CD4-positive, alpha-beta memory T cell (primary cell): ENCODE measurements around the gene DTHD1. TPM values are rescaled to one million over a fixed set of nuclear protein-coding genes. Genes with fewer than 3 reads are reported as not detected.

ENCODE experiments used
- CTCF ChIA-PET: fragments of 350-600 bp; sonication (Branson Sonifier 250); formaldehyde crosslinking; loops from one replicate; lab custom pipeline; 2021; ENCODE audit warnings: inconsistent platforms; ENCODE audit not compliant: partially characterized antibody; lab: Charles Lee
- POLR2A ChIA-PET: fragments of 350-600 bp; sonication (Branson Sonifier 250); formaldehyde crosslinking; loops from one replicate; lab custom pipeline; 2021; ENCODE audit not compliant: partially characterized antibody; lab: Charles Lee
- DNase-seq, 5 donors: peaks; one replicate each; pipeline versions ENCODE4 v3.0.0 to v3.0.0-alpha.2; 2020 to 2022; ENCODE audit warnings: mixed read lengths in 1 of 5
- H3K27ac ChIP-seq: one replicate; pipeline ENCODE4 v1.7.0; 2013; ENCODE audit warnings: low read depth, low read length
- H3K27me3 ChIP-seq: 2 replicates; pipeline ENCODE4 v1.7.0; 2013; ENCODE audit warnings: mild to moderate bottlenecking, low read length, moderate library complexity; ENCODE audit not compliant: insufficient read depth
- H3K36me3 ChIP-seq: 2 replicates; pipeline ENCODE4 v1.7.0; 2013; ENCODE audit warnings: mild to moderate bottlenecking, low read length, moderate library complexity; ENCODE audit not compliant: insufficient read depth
- H3K4me1 ChIP-seq: 2 replicates; pipeline ENCODE4 v1.7.0; 2013; ENCODE audit warnings: mild to moderate bottlenecking, low read length, moderate library complexity; ENCODE audit not compliant: insufficient read depth
- H3K4me3 ChIP-seq, 2 donors: one replicate each; pipeline ENCODE4 v1.7.0; 2013; ENCODE audit warnings: low read length in 2 of 2, mild to moderate bottlenecking in 1 of 2
- H3K9me3 ChIP-seq, 2 donors: one replicate each; pipeline ENCODE4 v1.7.0; 2013; ENCODE audit warnings: low read length in 2 of 2, control low read depth in 1 of 2; ENCODE audit not compliant: control insufficient read depth in 1 of 2
- H3K27ac Mint-ChIP-seq, 7 donors: one replicate each; pipeline ENCODE4 v1.8.0; 2020 to 2021; ENCODE audit warnings: mixed read lengths in 7 of 7, mild to moderate bottlenecking in 6 of 7, inconsistent platforms in 3 of 7, moderate library complexity in 3 of 7
- H3K27me3 Mint-ChIP-seq, 2 donors: one replicate each; pipeline ENCODE4 v1.8.0; 2020 to 2021; ENCODE audit warnings: mixed read lengths in 2 of 2
- H3K36me3 Mint-ChIP-seq, 2 donors: one replicate each; pipeline ENCODE4 v1.8.0; 2020 to 2021; ENCODE audit warnings: mixed read lengths in 2 of 2, inconsistent platforms in 1 of 2, mild to moderate bottlenecking in 1 of 2
- H3K4me1 Mint-ChIP-seq, 4 donors: one replicate each; pipeline ENCODE4 v1.8.0; 2020 to 2021; ENCODE audit warnings: mixed read lengths in 4 of 4, mild to moderate bottlenecking in 1 of 4
- H3K4me3 Mint-ChIP-seq, 8 donors: one replicate each; pipeline ENCODE4 v1.8.0; 2020 to 2021; ENCODE audit warnings: mixed read lengths in 8 of 8, mild to moderate bottlenecking in 7 of 8, moderate library complexity in 6 of 8, inconsistent platforms in 3 of 8
- H3K9me3 Mint-ChIP-seq, 8 donors: one replicate each; pipeline ENCODE4 v1.8.0; 2020 to 2021; ENCODE audit warnings: mixed read lengths in 8 of 8, mild to moderate bottlenecking in 5 of 8, inconsistent platforms in 3 of 8, moderate library complexity in 1 of 8
- intact Hi-C: fragments of 100-400 bp; cut with micrococcal nuclease; formaldehyde crosslinking; loops from one replicate; pipeline ENCODE4 v1.15.1; 2023
- polyA plus RNA-seq, 2 donors: library from polyadenylated mRNA; unstranded; fragments of 300-500 nt; fragmentation: Illumina TruSeq; gene quantifications; one replicate each; pipeline ENCODE4 v1.2.3, GENCODE V29; 2021
- total RNA-seq, 2 experiments: library from RNA; stranded (reverse); gene quantifications; one replicate each; pipeline ENCODE4 v1.2.3, GENCODE V29; 2021

DTHD1 gene
- total and polyA plus RNA-seq, 4 experiments from 2014 or later = 0.16 to 1.4 (median 1.2) TPM; not detected in 1

- POLR2A ChIA-PET = no interaction called here
- Mint-ChIP-seq H3K4me1 (peaks cover 7 to 20% (median 10%) of the 10 kb centered on the region in 4 donors), H3K4me3 (no peak overlapping the region), H3K27me3 (no peaks in the 10 kb centered on the region), H3K36me3 (no peaks in the 10 kb centered on the region), H3K27ac (no peak overlapping the region), H3K9me3 (no peaks in the 10 kb centered on the region)
- H3K4me3 ChIP-seq = no peak overlapping the region
- DNase-seq = no peak
- CTCF ChIA-PET = no interaction called here
- no peaks in the 10 kb centered on the region for H3K36me3 ChIP-seq
- H3K27ac ChIP-seq = no peak overlapping the region
- no peaks in the 10 kb centered on the region for H3K9me3 ChIP-seq
- no peaks in the 10 kb centered on the region for H3K27me3 ChIP-seq
- H3K4me1 ChIP-seq = no peaks in the 10 kb centered on the region
- intact Hi-C loops = no loop called here
Measured at GRCh38 chr4:36292556-36293188, 11.3 kb downstream of the DTHD1 start.

GRCh38 chr4:36301127-36301526 is 19.7 kb downstream of the DTHD1 start:
- Mint-ChIP-seq H3K4me3 (no peak overlapping the region), H3K27ac (no peak overlapping the region), H3K27me3 (peaks cover 0 to 3% of the 10 kb centered on the region in 2 donors), H3K36me3 (no peaks in the 10 kb centered on the region), H3K4me1 (peaks cover 2 to 7% (median 4%) of the 10 kb centered on the region in 4 donors), H3K9me3 (no peaks in the 10 kb centered on the region)
- no peaks in the 10 kb centered on the region for H3K27me3 ChIP-seq
- DNase-seq = no peak
- intact Hi-C loops = no loop called here
- CTCF ChIA-PET = no interaction called here
- H3K9me3 ChIP-seq = no peaks in the 10 kb centered on the region
- no peak overlapping the region for H3K27ac ChIP-seq
- H3K4me3 ChIP-seq = no peak overlapping the region
- POLR2A ChIA-PET = no interaction called here
- no peaks in the 10 kb centered on the region for H3K36me3 ChIP-seq
- no peaks in the 10 kb centered on the region for H3K4me1 ChIP-seq

- ChIA-PET CTCF (no interaction called here), POLR2A (no interaction called here)
- intact Hi-C loops = no loop called here
- Histone ChIP-seq H3K27me3 (no peaks in the 10 kb centered on the region), H3K36me3 (no peaks in the 10 kb centered on the region), H3K9me3 (no peaks in the 10 kb centered on the region), H3K4me1 (no peaks in the 10 kb centered on the region), H3K4me3 (no peak overlapping the region), H3K27ac (no peak overlapping the region)
- DNase-seq = no peak
- H3K4me3 Mint-ChIP-seq = no peak overlapping the region
- peaks cover 2 to 7% (median 4%) of the 10 kb centered on the region in 4 donors for H3K4me1 Mint-ChIP-seq
- H3K36me3 Mint-ChIP-seq = no peaks in the 10 kb centered on the region
- peaks cover 0 to 3% of the 10 kb centered on the region in 2 donors for H3K27me3 Mint-ChIP-seq
- H3K9me3 Mint-ChIP-seq = no peaks in the 10 kb centered on the region
- H3K27ac Mint-ChIP-seq = no peak overlapping the region
Measured at GRCh38 chr4:36303426-36304137, 22.2 kb downstream of the DTHD1 start.

- no peak overlapping the region for H3K27ac Mint-ChIP-seq
- CTCF ChIA-PET = no interaction called here
Measured at GRCh38 chr4:36304138-36304681, 22.8 kb downstream of the DTHD1 start.

DNA sequence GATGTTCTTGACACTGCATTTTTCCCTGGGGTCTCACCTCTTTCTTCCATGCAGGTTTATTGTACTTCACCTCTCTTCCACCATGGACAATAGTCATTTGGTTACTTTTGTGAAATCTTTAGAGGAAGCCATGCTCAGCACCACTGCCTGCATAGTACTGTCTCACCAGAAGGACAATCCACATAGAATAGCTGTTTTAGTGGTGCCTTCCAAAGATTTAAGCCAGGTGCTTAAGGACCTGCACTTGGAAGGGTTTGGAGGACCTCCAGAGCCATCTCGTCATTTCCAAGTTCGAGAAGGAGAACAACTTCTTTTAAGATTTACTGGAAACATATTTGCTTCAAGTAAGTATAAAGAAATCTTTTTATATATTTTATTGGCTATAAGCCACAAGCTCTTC is 26.7 kb downstream of the DTHD1 start:
- no peaks in the 10 kb centered on the region for H3K27me3 Mint-ChIP-seq
- H3K27me3 ChIP-seq = no peaks in the 10 kb centered on the region
- H3K4me3 Mint-ChIP-seq = no peak overlapping the region
- no peak overlapping the region for H3K4me3 ChIP-seq
- no peaks in the 10 kb centered on the region for H3K36me3 Mint-ChIP-seq
- no peaks in the 10 kb centered on the region for H3K9me3 ChIP-seq
- H3K36me3 ChIP-seq = no peaks in the 10 kb centered on the region
- no peaks in the 10 kb centered on the region for H3K9me3 Mint-ChIP-seq
- ChIA-PET POLR2A (no interaction called here), CTCF (no interaction called here)
- no peak for DNase-seq
- H3K27ac ChIP-seq = no peak overlapping the region
- H3K4me1 Mint-ChIP-seq = peaks cover 15 to 31% (median 23%) of the 10 kb centered on the region in 4 donors
- H3K27ac Mint-ChIP-seq = no peak overlapping the region
- H3K4me1 ChIP-seq = peaks cover 19% of the 10 kb centered on the region
- intact Hi-C loops = no loop called here

More at GRCh38 chr4:36304138-36304681, 22.8 kb downstream of the DTHD1 start:
- Histone ChIP-seq H3K36me3 (no peaks in the 10 kb centered on the region), H3K27ac (no peak overlapping the region), H3K4me1 (no peaks in the 10 kb centered on the region), H3K9me3 (no peaks in the 10 kb centered on the region), H3K27me3 (no peaks in the 10 kb centered on the region), H3K4me3 (no peak overlapping the region)
- peaks cover 2 to 7% (median 4%) of the 10 kb centered on the region in 4 donors for H3K4me1 Mint-ChIP-seq
- no peaks in the 10 kb centered on the region for H3K36me3 Mint-ChIP-seq
- no peak for DNase-seq
- intact Hi-C loops = no loop called here
- POLR2A ChIA-PET = no interaction called here
- H3K4me3 Mint-ChIP-seq = no peak overlapping the region
- peaks cover 0 to 3% of the 10 kb centered on the region in 2 donors for H3K27me3 Mint-ChIP-seq
- H3K9me3 Mint-ChIP-seq = no peaks in the 10 kb centered on the region

GRCh38 chr4:36310216-36310615 is 28.8 kb downstream of the DTHD1 start:
- intact Hi-C loops = no loop called here
- Histone ChIP-seq H3K4me1 (peaks cover 19% of the 10 kb centered on the region), H3K4me3 (no peak overlapping the region), H3K27ac (no peak overlapping the region), H3K27me3 (no peaks in the 10 kb centered on the region), H3K36me3 (no peaks in the 10 kb centered on the region), H3K9me3 (no peaks in the 10 kb centered on the region)
- no peak overlapping the region for H3K27ac Mint-ChIP-seq
- ChIA-PET CTCF (no interaction called here), POLR2A (interaction anchor here (1.3 kb wide), 1 partner anchor 24 kb away, joined by 4 read pairs; no protein-coding TSS in a partner anchor)
- no peaks in the 10 kb centered on the region for H3K9me3 Mint-ChIP-seq
- H3K27me3 Mint-ChIP-seq = no peaks in the 10 kb centered on the region
- H3K4me3 Mint-ChIP-seq = peak overlapping the region in 5 of 8 donors; percentile 0 to 53 (median 32)
- no peak for DNase-seq
- peaks cover 12 to 26% (median 19%) of the 10 kb centered on the region in 4 donors for H3K4me1 Mint-ChIP-seq
- peaks cover 0 to 1% of the 10 kb centered on the region in 2 donors for H3K36me3 Mint-ChIP-seq

- no peaks in the 10 kb centered on the region for H3K27me3 ChIP-seq
- no peaks in the 10 kb centered on the region for H3K9me3 ChIP-seq
- no peaks in the 10 kb centered on the region for H3K9me3 Mint-ChIP-seq
- DNase-seq = peak in 1 of 5 donors; percentile 5
- H3K4me3 ChIP-seq = no peak overlapping the region
- H3K27ac Mint-ChIP-seq = peak overlapping the region in 5 of 7 donors; percentile 23 to 80 (median 73)
- no peaks in the 10 kb centered on the region for H3K36me3 ChIP-seq
- H3K36me3 Mint-ChIP-seq = peaks cover 0 to 1% of the 10 kb centered on the region in 2 donors
- no peaks in the 10 kb centered on the region for H3K27me3 Mint-ChIP-seq
- H3K27ac ChIP-seq = no peak overlapping the region
- peaks cover 19% of the 10 kb centered on the region for H3K4me1 ChIP-seq
- ChIA-PET CTCF (no interaction called here), POLR2A (interaction anchor here (1.3 kb wide), 1 partner anchor 25 kb away, joined by 4 read pairs; no protein-coding TSS in a partner anchor)
- H3K4me3 Mint-ChIP-seq = peak overlapping the region in 7 of 8 donors; percentile 21 to 73 (median 62)
- intact Hi-C loops = no loop called here
- peaks cover 12 to 26% (median 19%) of the 10 kb centered on the region in 4 donors for H3K4me1 Mint-ChIP-seq
Measured at GRCh38 chr4:36310793-36311192, 29.4 kb downstream of the DTHD1 start.
